DMS114 treated with DMSO at 0.1 percent for 48 hours (cell line): ENCODE data around the gene SPACA7.

Experiments used
- DNase-seq: peaks from one replicate; lab custom pipeline; 2025; ENCODE audit not compliant: unreplicated experiment; lab: John Stamatoyannopoulos, UW

SPACA7 gene

DNA sequence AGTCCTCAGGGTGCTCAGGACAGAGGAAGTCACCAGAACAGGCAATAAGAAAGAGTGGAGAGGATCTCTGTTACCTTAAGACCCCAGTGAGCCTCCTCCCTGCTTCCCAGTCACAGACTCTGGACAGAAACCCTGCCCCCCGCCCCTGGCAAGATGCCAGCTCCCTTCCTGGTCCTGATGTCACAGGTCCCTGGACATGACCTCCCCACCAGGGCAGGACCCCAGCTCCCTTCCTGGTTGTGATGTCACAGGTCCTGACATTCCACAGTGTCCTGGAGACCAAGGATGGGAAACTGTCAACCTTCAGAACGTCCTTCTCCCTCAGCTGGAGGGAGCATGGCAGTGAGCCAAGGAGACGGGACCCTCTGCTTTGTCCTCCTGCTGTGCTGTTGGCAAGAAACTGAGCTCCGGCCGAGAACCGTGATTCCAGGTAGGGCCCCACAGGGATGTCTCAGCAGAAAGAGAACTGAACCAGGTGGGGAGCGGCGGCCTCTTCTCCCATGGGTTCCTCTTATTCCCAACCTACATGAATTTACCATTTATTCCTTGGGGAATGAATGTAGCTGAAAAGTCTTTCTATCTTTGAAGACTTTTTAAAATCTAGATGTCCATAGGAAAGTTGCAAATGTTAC, at the start of gene SPACA7:
TSS of gene SPACA7 (plus strand) at position 306 of the 632 bp plus-strand sequence. CDS start at position 337, 31 bp downstream.
- no peak for DNase-seq

DNA sequence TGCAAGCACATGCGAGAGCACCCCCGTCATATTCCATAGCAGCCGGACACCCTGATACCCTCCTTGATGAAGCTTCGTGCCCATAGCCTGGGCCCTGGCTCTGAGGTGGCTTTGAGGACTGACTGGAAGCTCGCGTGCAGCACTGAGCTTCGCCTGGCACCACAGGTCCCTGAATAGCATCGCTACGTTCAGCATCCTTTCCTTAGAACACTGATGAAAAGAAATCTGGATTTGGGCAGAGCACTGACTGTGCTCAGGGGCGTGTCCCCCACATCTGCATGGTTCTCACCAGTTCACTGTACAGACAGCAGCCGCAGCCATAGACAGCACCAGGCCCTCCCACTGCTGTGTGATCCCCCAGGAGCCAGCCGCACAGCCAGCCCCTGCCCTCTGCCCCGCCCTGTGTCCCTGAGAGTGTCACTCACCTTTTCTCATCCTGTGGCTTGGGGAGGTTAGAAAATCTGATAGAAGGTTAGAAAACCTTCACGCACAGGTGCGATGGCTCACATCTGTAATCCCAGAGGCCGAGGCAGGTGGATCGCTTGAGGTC, 49.3 kb upstream of the SPACA7 start:
- DNase-seq, result no peak

GRCh38 chr13:112328936-112329335, 47.2 kb upstream of the SPACA7 start:
- DNase-seq, result no peak

- DNase-seq, result no peak
These were observed 46.8 kb upstream of the SPACA7 start for GRCh38 chr13:112329376-112329775.

DNA sequence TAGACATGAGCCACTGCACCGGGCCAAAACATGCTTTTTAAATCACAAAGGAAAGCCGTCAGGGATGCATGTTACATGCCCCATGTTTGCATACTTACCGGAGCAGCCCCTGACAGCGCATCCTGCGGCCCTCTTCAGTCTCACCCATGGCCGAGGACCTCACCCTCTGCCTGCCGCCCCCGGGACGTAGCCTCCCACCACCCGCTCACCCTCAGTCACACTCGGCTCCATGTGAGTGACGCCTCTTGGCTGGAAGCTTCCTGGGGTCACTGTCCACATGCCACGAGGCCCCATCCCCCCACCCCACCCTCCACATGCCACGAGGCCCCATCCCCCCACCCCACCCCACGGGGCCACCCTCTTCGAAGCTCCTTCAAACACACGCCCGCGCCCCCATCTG, 46.1 kb upstream of the SPACA7 start:
- DNase-seq, result no peak

DNA sequence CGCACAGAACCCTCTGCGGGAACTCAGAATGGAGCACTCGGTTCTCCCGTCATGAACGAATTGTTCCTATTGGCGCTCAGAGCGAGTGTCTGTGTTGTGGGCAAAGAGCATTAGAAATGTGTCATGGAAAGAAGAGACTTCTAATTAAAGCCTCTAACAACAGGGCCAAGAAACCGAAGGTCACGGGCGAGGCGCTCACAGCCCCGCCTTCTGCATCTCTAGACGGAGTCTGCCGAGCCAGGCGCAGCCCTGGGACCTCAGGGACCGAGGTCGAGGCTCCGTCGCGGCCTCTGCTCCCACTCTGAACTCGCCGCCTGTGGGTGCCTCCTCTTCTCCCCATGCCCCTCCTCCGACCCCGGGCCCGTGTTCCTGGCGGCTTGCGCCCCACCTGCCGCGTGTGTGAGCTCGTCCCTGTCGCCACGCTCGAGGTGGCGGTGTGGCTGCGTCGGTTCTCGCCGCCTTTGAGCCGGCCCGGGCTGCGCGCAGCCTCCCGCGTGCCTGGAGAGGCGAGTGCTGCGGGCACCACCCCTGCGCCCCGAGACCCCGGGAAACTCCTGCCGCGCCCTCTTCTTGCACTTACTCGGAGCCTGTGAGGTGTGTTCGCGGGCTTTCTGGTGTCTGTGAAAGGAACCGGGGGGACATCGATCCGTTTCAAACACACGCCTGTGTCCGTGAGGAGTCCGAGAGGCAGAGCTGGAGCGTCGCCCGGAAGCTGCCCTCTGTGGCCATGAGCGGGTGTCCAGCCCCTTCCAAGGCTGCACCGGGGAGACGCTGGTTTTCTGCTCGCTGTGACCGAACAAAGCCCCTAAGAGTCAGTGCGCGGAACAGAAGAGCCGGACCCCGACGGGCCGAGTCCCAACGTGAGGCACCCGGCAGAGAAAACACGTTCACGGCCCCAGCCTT, 45.4 kb upstream of the SPACA7 start:
- DNase-seq, result no peak

- DNase-seq, result no peak
These were observed 44.5 kb upstream of the SPACA7 start for GRCh38 chr13:112331675-112332074.

DNA sequence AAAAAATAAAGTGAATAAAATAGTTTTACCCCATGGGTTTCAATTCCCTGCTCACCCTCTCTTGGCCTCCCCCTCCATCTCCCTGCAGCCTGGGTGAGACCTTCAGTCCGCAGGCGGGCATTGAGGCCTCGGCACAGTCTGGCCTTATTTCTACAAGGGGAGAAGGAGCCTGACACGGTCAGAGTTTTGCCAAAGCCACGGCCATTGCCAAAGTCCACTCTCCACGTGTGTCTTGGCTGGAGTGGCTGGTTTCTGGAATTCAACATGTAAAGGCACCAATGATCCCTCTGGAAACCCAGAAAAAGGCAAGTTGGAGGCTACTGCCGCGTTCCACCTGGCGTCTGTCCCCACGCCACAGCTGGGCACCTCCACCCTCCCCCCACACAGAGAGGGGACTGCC, 43.4 kb upstream of the SPACA7 start:
- DNase-seq, result no peak

DNA sequence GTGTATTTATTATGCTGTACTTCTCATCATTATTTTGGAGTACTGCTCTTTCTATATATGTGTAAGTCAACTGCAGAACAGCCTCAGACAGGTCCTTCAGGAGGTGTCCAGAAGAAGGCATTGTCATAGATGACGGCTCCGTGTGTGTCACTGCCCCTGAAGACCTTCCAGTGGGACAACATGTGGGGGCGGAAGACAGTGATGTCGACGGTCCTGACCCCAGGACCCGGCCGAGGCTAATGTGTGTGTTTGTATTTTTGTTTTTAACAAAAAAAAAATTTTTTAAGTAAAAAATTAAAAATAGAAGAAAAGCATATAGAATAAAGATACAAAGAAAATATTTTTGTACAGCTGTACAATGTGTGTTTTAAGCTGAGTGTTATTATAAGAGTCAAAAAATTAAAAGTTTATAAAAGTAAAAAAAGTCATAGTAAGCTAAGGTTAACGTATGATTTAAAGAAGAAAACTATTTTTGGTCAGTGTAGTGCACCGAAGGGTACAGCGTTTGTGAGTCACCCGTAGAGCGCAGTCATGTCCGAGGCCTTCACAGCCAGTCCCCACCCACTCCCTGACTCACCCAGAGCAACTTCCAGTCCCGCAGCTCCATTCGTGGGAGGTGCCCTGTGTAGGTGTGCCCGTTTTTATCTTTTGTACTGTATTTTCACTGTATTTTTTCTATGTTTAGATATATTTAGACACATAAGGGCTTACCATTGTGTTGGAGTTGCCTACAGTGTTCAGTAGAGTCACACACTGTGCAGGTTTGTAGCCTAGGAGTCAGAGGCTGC, 42.2 kb upstream of the SPACA7 start:
- DNase-seq, result no peak

GRCh38 chr13:112335135-112335534, 41.0 kb upstream of the SPACA7 start:
- DNase-seq, result no peak

DNA sequence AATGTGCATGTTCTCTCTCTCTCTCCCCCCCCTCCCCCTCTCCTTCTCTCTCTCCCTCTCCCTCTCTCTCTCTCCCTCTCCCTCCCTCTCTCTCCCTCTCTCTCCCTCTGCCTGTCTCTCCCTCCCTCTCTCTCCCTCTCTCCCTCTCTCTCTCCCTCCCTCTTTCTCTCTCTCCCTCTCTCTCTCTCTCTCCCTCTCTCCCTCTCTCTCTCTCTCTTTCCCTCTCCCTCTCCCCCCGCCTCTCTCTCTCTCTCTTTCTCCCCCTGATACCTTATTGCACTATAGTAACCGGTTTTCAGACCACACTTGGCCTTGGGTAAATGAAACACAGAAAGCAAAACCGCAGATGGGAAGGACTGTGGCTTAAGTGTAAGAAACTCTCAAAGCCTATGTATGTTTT, 34.7 kb upstream of the SPACA7 start:
- no peak for DNase-seq

DNA sequence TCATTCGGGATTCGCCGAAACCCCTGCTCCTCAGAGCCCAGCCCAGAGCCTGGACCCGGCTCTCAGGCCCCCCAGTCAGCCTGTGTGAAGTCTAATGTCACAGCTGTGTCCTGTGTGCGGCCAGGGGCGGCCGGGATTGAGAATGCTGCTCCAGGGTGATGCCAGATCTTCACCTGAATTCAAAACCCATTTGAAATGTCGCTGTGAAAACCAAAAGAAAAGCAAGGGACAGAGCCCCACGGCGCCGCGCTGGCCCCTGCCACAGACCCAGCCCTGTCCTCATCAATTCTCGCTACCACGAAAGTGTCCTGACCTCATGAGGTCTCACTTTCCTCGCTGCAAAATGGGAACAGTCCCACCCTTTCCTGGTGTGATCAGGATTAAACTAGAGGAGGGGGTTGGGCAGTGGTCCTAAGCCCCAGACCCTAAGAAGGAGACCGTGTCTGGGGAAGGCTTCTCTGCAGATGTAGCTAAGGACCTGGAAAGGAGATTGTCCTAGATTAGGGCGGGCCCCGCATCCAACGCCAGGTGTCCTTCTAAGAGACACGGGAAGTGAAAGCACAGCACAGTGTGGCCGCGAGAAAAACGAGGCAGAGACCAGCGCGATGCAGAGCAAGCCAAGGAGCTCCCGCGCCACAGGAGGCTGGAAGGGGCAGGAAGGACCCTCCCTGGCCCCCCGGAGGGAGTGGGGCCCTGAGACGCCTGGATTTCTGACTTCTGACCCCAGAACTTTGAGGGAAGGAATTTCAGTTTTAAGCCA, 34.0 kb upstream of the SPACA7 start:
- no peak for DNase-seq

DNA sequence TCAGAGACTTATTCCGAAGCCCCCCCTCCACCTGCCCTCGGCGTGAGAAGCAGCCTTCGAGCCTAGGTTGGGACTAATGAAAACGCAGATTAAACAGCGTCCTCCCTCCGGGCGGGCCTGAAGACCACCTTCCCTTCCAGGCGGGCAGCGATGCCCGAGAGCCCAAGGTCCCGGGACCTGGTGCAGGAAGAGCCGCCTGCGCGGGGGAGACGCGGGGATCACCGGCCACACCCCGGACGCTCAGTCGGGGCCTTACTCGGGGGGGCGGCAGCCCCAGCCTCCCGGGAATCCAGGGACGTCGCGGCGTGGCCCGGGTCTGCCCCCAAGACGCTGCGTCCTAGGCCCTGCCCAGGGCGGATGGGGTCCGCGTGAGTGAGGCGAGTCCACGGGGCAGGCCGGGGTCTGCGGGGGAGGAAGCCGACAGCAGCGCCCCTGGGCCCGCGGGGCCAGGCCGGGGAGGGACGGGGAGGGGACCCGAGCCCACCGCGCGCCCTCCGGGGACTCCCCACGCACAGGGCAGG, 33.3 kb upstream of the SPACA7 start:
- no peak for DNase-seq

GRCh38 chr13:112343591-112343990, 32.6 kb upstream of the SPACA7 start:
- DNase-seq, result no peak

- no peak for DNase-seq
These were observed 30.4 kb upstream of the SPACA7 start for GRCh38 chr13:112345826-112346172.

- no peak for DNase-seq
These were observed 29.8 kb upstream of the SPACA7 start for GRCh38 chr13:112346173-112346898.

- DNase-seq, result no peak
These were observed 29.3 kb upstream of the SPACA7 start for GRCh38 chr13:112346899-112347229.

GRCh38 chr13:112347986-112348385, 28.2 kb upstream of the SPACA7 start:
- DNase-seq, result no peak

GRCh38 chr13:112348642-112349345, 27.4 kb upstream of the SPACA7 start:
- no peak for DNase-seq
